AG04450 (cell line): Measurements from ENCODE around the gene CKB. TPM values are rescaled to one million over a fixed set of nuclear protein-coding genes. Genes with fewer than 3 reads are reported as not detected.
A peak's percentile ranks its signal among the peaks of the same experiment; 100 is the strongest.

ENCODE experiments used
- CTCF ChIA-PET: fragments of 300-600, 350-600 bp; formaldehyde crosslinking; extraction: SDS; loops from one replicate; lab custom pipeline; 2022; ENCODE audit warnings: antibody characterized with exemption, inconsistent platforms; lab: Charles Lee
- POLR2A ChIA-PET: fragments of 350-600 bp; formaldehyde crosslinking; extraction: SDS; loops from one replicate; lab custom pipeline; 2021; ENCODE audit warnings: antibody characterized with exemption, inconsistent platforms; lab: Yijun Ruan, JAX
- DNase-seq: peaks from one replicate; pipeline ENCODE4 v3.0.0-alpha.2; 2011; ENCODE audit warnings: low read depth, low spot score
- H3K27ac ChIP-seq: one replicate; pipeline ENCODE4 v1.5.1; 2012; ENCODE audit warnings: low read depth, low read length, control low read depth
- H3K27me3 ChIP-seq: one replicate; pipeline ENCODE4 v1.6.0; 2012; ENCODE audit warnings: low read length; ENCODE audit not compliant: control insufficient read depth, insufficient read depth
- H3K4me3 ChIP-seq: 2 replicates; pipeline ENCODE4 v1.5.1; 2011; ENCODE audit warnings: mild to moderate bottlenecking, low read depth, low read length, control low read depth
- H3K9me3 ChIP-seq: 2 replicates; pipeline ENCODE4 v1.5.1; 2012; ENCODE audit warnings: low read length; ENCODE audit not compliant: control insufficient read depth, insufficient read depth
- CTCF ChIP-seq: IDR thresholded peaks from 2 replicates; pipeline ENCODE4 v1.5.1; 2011; ENCODE audit warnings: low read depth, low read length, control low read depth, inconsistent platforms
- polyA plus RNA-seq: library from polyadenylated mRNA; depleted of rRNA; stranded (reverse); fragments of >200 nt; gene quantifications from 2 replicates; pipeline ENCODE4 v1.2.3, GENCODE V29; 2011

The CKB gene
- polyA plus RNA-seq, 1 experiment = 11.7 TPM

GRCh38 chr14:103501041-103501870 lies 21.4 kb downstream of the CKB start:
- no peak for DNase-seq
- no peak for TF ChIP-seq CTCF
- Histone ChIP-seq H3K4me3 (no peak overlapping the region), H3K27me3 (no peaks in the 10 kb centered on the region), H3K9me3 (no peaks in the 10 kb centered on the region), H3K27ac (no peak overlapping the region)
- POLR2A ChIA-PET = no interaction called here
- CTCF ChIA-PET = interaction anchor here (0.7 to 1.4 kb wide), 6 partner anchors 8 to 84 kb away, joined by 3 to 6 read pairs (median 4); no protein-coding TSS in a partner anchor

GRCh38 chr14:103500148-103500990 lies 22.3 kb downstream of the CKB start:
- ChIA-PET CTCF (interaction anchor here (0.5 to 3.1 kb wide), 15 partner anchors 8 to 1062 kb away, joined by 3 to 26 read pairs (median 5); no protein-coding TSS in a partner anchor), POLR2A (no interaction called here)
- Histone ChIP-seq H3K4me3 (no peak overlapping the region), H3K27ac (no peak overlapping the region), H3K9me3 (no peaks in the 10 kb centered on the region), H3K27me3 (no peaks in the 10 kb centered on the region)
- peak; percentile 66 for DNase-seq
- TF ChIP-seq CTCF = peak; percentile 98

GRCh38 chr14:103499709-103500108 lies 22.9 kb downstream of the CKB start:
- TF ChIP-seq CTCF = no peak
- Histone ChIP-seq H3K9me3 (no peaks in the 10 kb centered on the region), H3K27ac (no peak overlapping the region), H3K27me3 (no peaks in the 10 kb centered on the region), H3K4me3 (no peak overlapping the region)
- POLR2A ChIA-PET = no interaction called here
- CTCF ChIA-PET = interaction anchor here (0.5 to 3.1 kb wide), 10 partner anchors 9 to 60 kb away, joined by 3 to 26 read pairs (median 4); no protein-coding TSS in a partner anchor
- no peak for DNase-seq

- Histone ChIP-seq H3K27ac (no peak overlapping the region), H3K27me3 (no peaks in the 10 kb centered on the region), H3K9me3 (no peaks in the 10 kb centered on the region), H3K4me3 (no peak overlapping the region)
- POLR2A ChIA-PET = no interaction called here
- no peak for DNase-seq
- TF ChIP-seq CTCF = no peak
- CTCF ChIA-PET = no interaction called here
Measured at GRCh38 chr14:103496776-103497175, 25.9 kb downstream of the CKB start.
